HepG2 (cell line): Measurements from ENCODE around the gene TMEM214. TPM values are rescaled to one million over a fixed set of nuclear protein-coding genes. Genes with fewer than 3 reads are reported as not detected.

Experiments
- ATAC-seq: fragments of 200-7000 bp; cut with Tn5 transposase; 3 replicates; pipeline ENCODE4 v1.9.1; 2020; ENCODE audit warnings: mild to moderate bottlenecking, moderate library complexity
- BruUV-seq: library from RNA; stranded (reverse); fragments of 400-500 nt; replicated peaks from 2 replicates; lab custom pipeline; 2021; lab: Mats Ljungman, UMichigan
- CTCF ChIA-PET: fragments of 300-600 bp; formaldehyde crosslinking; extraction: SDS; loops from one replicate; lab custom pipeline; 2021; ENCODE audit warnings: low total read pairs, inconsistent platforms, low intra/inter-chr PET ratio; lab: Yijun Ruan, JAX
- POLR2A ChIA-PET: fragments of 350-600 bp; sonication (Branson Sonifier 250); formaldehyde crosslinking; loops from one replicate; lab custom pipeline; 2020; ENCODE audit warnings: antibody characterized with exemption, inconsistent platforms; lab: Yijun Ruan, JAX
- DNase-seq: peaks from one replicate; pipeline ENCODE4 v3.0.0-alpha.2; 2015; ENCODE audit warnings: low spot score
- FAIRE-seq: peaks from 3 replicates; lab custom pipeline; 2011; peaks lifted over from hg19 to GRCh38; lab: Jason Lieb, UNC
- H2AFZ ChIP-seq: one replicate; pipeline ENCODE4 v1.6.1; 2011; ENCODE audit warnings: low read length, inconsistent platforms
- H3K27ac ChIP-seq: fragments of 300-600 bp; 3 replicates; pipeline ENCODE4 v1.8.0; 2011; ENCODE audit warnings: mixed run types, mild to moderate bottlenecking, mixed read lengths, low read length, inconsistent platforms; ENCODE audit not compliant: insufficient read depth; ENCODE audit errors: extremely low read length
- H3K27me3 ChIP-seq, 2 experiments: fragments of 200-600 bp in 1 of 2; 2 replicates in 1 of 2; 3 replicates in 1 of 2; pipeline versions ENCODE4 v1.6.0 to v1.8.0; 2011; ENCODE audit warnings: low read length in 2 of 2, mild to moderate bottlenecking in 2 of 2, moderate library complexity in 2 of 2, inconsistent platforms in 1 of 2; ENCODE audit not compliant: insufficient read depth in 2 of 2, control insufficient read depth in 1 of 2
- H3K36me3 ChIP-seq, 2 experiments: fragments of 200-600 bp in 1 of 2; replicated peaks in 1 of 2; 2 replicates in 1 of 2; 3 replicates in 1 of 2; pipeline versions ENCODE4 v1.5.1 to v1.8.0; 2011; ENCODE audit warnings: low read length in 2 of 2, inconsistent platforms in 1 of 2; ENCODE audit not compliant: insufficient read depth in 2 of 2, control insufficient read depth in 1 of 2
- H3K4me1 ChIP-seq: 2 replicates; pipeline ENCODE4 v1.5.1; 2012; ENCODE audit warnings: low read length, inconsistent platforms; ENCODE audit not compliant: insufficient read depth
- H3K4me2 ChIP-seq: 2 replicates; pipeline ENCODE4 v1.6.0; 2011; ENCODE audit warnings: low read depth, low read length, inconsistent platforms
- H3K4me3 ChIP-seq, 3 experiments: fragments of 200-600 bp in 1 of 3; sonication (generic), shearing (Covaris generic) in 1 of 3; replicated peaks in 1 of 3; 2 replicates each; pipeline ENCODE4 v1.5.1; 2011 to 2016; ENCODE audit warnings: low read length in 3 of 3, inconsistent platforms in 2 of 3, low read depth in 2 of 3, mild to moderate bottlenecking in 2 of 3, control low read depth in 1 of 3, mixed read lengths in 1 of 3; ENCODE audit not compliant: insufficient read depth in 1 of 3
- H3K79me2 ChIP-seq: one replicate; pipeline ENCODE4 v1.6.1; 2011; ENCODE audit warnings: low read length, inconsistent platforms; ENCODE audit not compliant: insufficient read depth
- H3K9ac ChIP-seq: 2 replicates; pipeline ENCODE4 v1.6.0; 2011; ENCODE audit warnings: mild to moderate bottlenecking, low read depth, low read length, inconsistent platforms; ENCODE audit not compliant: insufficient read depth
- H3K9me3 ChIP-seq: 2 replicates; pipeline ENCODE4 v1.5.1; 2012; ENCODE audit warnings: mild to moderate bottlenecking, low read length
- H4K20me1 ChIP-seq: 2 replicates; pipeline ENCODE4 v1.6.0; 2011; ENCODE audit warnings: inconsistent platforms, mild to moderate bottlenecking, low read length, moderate library complexity; ENCODE audit not compliant: insufficient read depth
- CCDC6 ChIP-seq: sonication (generic); formaldehyde crosslinking; IDR thresholded peaks from 2 replicates; pipeline ENCODE4 v1.8.1; 2022; ENCODE audit warnings: mild to moderate bottlenecking, missing genetic modification reagents, moderate library complexity
- E2F5 ChIP-seq: sonication (generic); formaldehyde crosslinking; conservative IDR thresholded peaks from 2 replicates; pipeline ENCODE4 v1.4.0; 2020; ENCODE audit warnings: missing genetic modification reagents
- HDAC1 ChIP-seq: sonication (generic); formaldehyde crosslinking; IDR thresholded peaks from 2 replicates; pipeline ENCODE4 v1.5.1; 2020; ENCODE audit warnings: mild to moderate bottlenecking, missing genetic modification reagents
- KIAA2018 ChIP-seq: sonication (generic); formaldehyde crosslinking; IDR thresholded peaks from 2 replicates; pipeline ENCODE4 v1.5.0; 2020; ENCODE audit warnings: mild to moderate bottlenecking, missing genetic modification reagents, borderline replicate concordance
- SALL1 ChIP-seq: sonication (generic); formaldehyde crosslinking; IDR thresholded peaks from 2 replicates; pipeline ENCODE4 v1.8.0; 2022; ENCODE audit warnings: mild to moderate bottlenecking, missing genetic modification reagents
- SOX5 ChIP-seq: IDR thresholded peaks from 2 replicates; pipeline ENCODE4 v1.6.1; 2016; ENCODE audit warnings: borderline replicate concordance
- TEAD3 ChIP-seq: optimal IDR thresholded peaks from 2 replicates; pipeline ENCODE3; 2016; ENCODE audit warnings: borderline replicate concordance
- ZNF232 ChIP-seq: sonication (generic); formaldehyde crosslinking; IDR thresholded peaks from 2 replicates; pipeline ENCODE4 v1.4.0; 2020; ENCODE audit warnings: missing genetic modification reagents, borderline replicate concordance
- WGBS: methylation state at CpG from one replicate; pipeline ENCODE4 v1.1.6; 2017; ENCODE audit warnings: low lambda C conversion rate; 5-methylcytosine and 5-hydroxymethylcytosine counted together
- in situ Hi-C: cut with HindIII; loops from 2 replicates; pipeline ENCODE4 v1.10.0; 2017; ENCODE audit warnings: low pct_unique_long_range_greater_than_20kb; ENCODE audit not compliant: extremely low pct_ligation_motif_present
- intact Hi-C: fragments of 100-400 bp; cut with micrococcal nuclease; formaldehyde crosslinking; loops from one replicate; pipeline ENCODE4 v1.10.0; 2022; ENCODE audit not compliant: unreplicated experiment
- polyA plus RNA-seq, 8 experiments: library from polyadenylated mRNA; depleted of rRNA in 3 of 8; stranded (reverse) in 7 of 8; unstranded in 1 of 8; fragments of >200 nt; fragmentation: Illumina TruSeq in 4 of 8; extraction: Trizol in 4 of 8; gene quantifications; 2 replicates each; pipeline versions ENCODE4 v1.2.1 to v1.2.3, GENCODE V29; 2011 to 2016; ENCODE audit warnings: low read depth in 4 of 8, missing spikeins in 1 of 8, mixed read lengths in 1 of 8; ENCODE audit not compliant: insufficient read depth in 1 of 8
- total RNA-seq, 5 experiments: library from RNA; depleted of rRNA; stranded (reverse); fragments of >200 nt; fragmentation: Illumina TruSeq; extraction: Trizol; gene quantifications; 2 replicates each; pipeline ENCODE4 v1.2.3, GENCODE V29; 2016; ENCODE audit warnings: low read depth in 1 of 5

The TMEM214 gene
- total and polyA plus RNA-seq, 2 of the 13 experiments (the other 11 are each of a cell fraction or from before 2014, with no cell fraction given) = 58.3 to 132 TPM

GRCh38 chr2:27087823-27088410, 55.2 kb downstream of the TMEM214 start (continued):
- TF ChIP-seq HDAC1 (CRISPR knock-in tag) (0 out of 2 replicates have a peak, but pooled peaks have one; percentile 23), TEAD3 (CRISPR knock-in tag) (peak; percentile 26), SALL1 (CRISPR knock-in tag) (peak; percentile 20; the same call in 1 of the 2 replicates)

DNA sequence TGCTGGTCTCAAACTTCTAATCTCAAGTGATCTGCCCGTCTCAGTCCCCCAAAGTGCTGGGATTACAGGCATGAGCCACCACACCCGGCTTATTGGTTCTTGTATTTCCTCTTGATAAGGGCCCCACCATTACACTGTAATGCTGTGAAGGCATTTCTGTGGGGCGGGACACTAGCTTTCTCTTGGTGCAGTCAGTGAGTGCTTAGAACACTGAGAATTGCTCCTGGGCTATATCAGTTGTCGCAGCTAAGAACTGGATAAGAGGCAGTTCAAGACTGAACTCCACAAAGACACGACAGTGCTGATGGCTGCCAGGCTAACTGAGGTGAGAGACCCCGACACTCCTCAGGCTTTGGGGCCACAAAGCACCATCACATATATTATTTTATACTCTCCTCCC, 55.9 kb downstream of the TMEM214 start:
- BruUV-seq = no TSS peak
- no peak for DNase-seq
- Histone ChIP-seq H3K4me3 (peak overlapping the region; percentile 19 to 99 (median 74)), H3K9ac (peak overlapping the region; percentile 74), H2AFZ (no peak overlapping the region), H3K4me1 (peaks cover 83% of the 10 kb centered on the region), H3K27ac (peak overlapping the region; percentile 4), H3K36me3 (peaks cover 0 to 3% of the 10 kb centered on the region in 2 experiments; a peak in 3 of 5 replicates), H3K79me2 (peaks cover 53% of the 10 kb centered on the region), H3K9me3 (no peaks in the 10 kb centered on the region), H4K20me1 (no peaks in the 10 kb centered on the region), H3K27me3 (no peaks in the 10 kb centered on the region), H3K4me2 (peak overlapping the region; percentile 97)
- ChIA-PET POLR2A (interaction anchor here (1.7 to 9.2 kb wide), 5 partner anchors 7 to 127 kb away, joined by 3 to 106 read pairs (median 15); partner anchors contain the start of genes ABHD1, ATRAID, OST4 and SLC5A6), CTCF (no interaction called here)
- no peak for TF ChIP-seq SOX5 (CRISPR knock-in tag)
- no peak for TF ChIP-seq KIAA2018 (CRISPR knock-in tag)
- TF ChIP-seq ZNF232 = no peak
- TF ChIP-seq E2F5 (CRISPR knock-in tag) = no peak
- TF ChIP-seq CCDC6 (CRISPR knock-in tag) = no peak
- in situ Hi-C loops = no loop called here
- no peak for ATAC-seq
- no peak for FAIRE-seq
- WGBS = 74% methylated on average over 6 of the region's 6 CpGs
- intact Hi-C loops = loop anchor here (5.0 to 10.0 kb wide), 3 partner anchors 54 to 1159 kb away; partner anchors contain the start of gene TMEM214
